NCI-H1436 treated with DMSO at 0.1 percent for 48 hours (cell line): ENCODE data around the gene LRTM1.

Experiments used
- DNase-seq: peaks from one replicate; lab custom pipeline; 2025; lab: John Stamatoyannopoulos, UW

LRTM1 gene

GRCh38 chr3:54928046-54928770 is at the start of gene LRTM1:
Gene LRTM1 (minus strand): TSS chr3:54928059. CDS start chr3:54927911, 148 bp downstream.
- no peak for DNase-seq

- no peak for DNase-seq
These were observed 49.6 kb upstream of the LRTM1 start for GRCh38 chr3:54977439-54977838.

GRCh38 chr3:54970895-54971294 is 43.0 kb upstream of the LRTM1 start:
- DNase-seq, result no peak

- no peak for DNase-seq
These were observed 41.8 kb upstream of the LRTM1 start for GRCh38 chr3:54969652-54970051.

- no peak for DNase-seq
These were observed 40.8 kb upstream of the LRTM1 start for GRCh38 chr3:54968546-54969172.

GRCh38 chr3:54967731-54968161 is 39.9 kb upstream of the LRTM1 start:
- DNase-seq, result no peak

- DNase-seq, result no peak
These were observed 39.1 kb upstream of the LRTM1 start for GRCh38 chr3:54966979-54967378.

GRCh38 chr3:54965746-54966145 is 37.9 kb upstream of the LRTM1 start:
- no peak for DNase-seq

- DNase-seq, result no peak
These were observed 36.2 kb upstream of the LRTM1 start for GRCh38 chr3:54964081-54964480.

- no peak for DNase-seq
These were observed 35.8 kb upstream of the LRTM1 start for GRCh38 chr3:54963641-54964040.

GRCh38 chr3:54962200-54962599 is 34.3 kb upstream of the LRTM1 start:
- DNase-seq, result no peak

- no peak for DNase-seq
These were observed 32.8 kb upstream of the LRTM1 start for GRCh38 chr3:54960701-54961100.

- no peak for DNase-seq
These were observed 32.2 kb upstream of the LRTM1 start for GRCh38 chr3:54960082-54960481.

GRCh38 chr3:54957711-54958110 is 29.9 kb upstream of the LRTM1 start:
- DNase-seq, result no peak

- no peak for DNase-seq
These were observed 28.1 kb upstream of the LRTM1 start for GRCh38 chr3:54955941-54956340.

- DNase-seq, result no peak
These were observed 27.6 kb upstream of the LRTM1 start for GRCh38 chr3:54955496-54955895.

- DNase-seq, result no peak
These were observed 26.7 kb upstream of the LRTM1 start for GRCh38 chr3:54954521-54954920.

GRCh38 chr3:54954022-54954421 is 26.2 kb upstream of the LRTM1 start:
- DNase-seq, result no peak

- DNase-seq, result no peak
These were observed 23.5 kb upstream of the LRTM1 start for GRCh38 chr3:54951405-54951804.

GRCh38 chr3:54950391-54951003 is 22.6 kb upstream of the LRTM1 start:
- DNase-seq, result no peak

GRCh38 chr3:54949491-54950044 is 21.7 kb upstream of the LRTM1 start:
- no peak for DNase-seq

- no peak for DNase-seq
These were observed 14.0 kb upstream of the LRTM1 start for GRCh38 chr3:54941690-54942362.
